ENCODE measurements around the gene URB1.

DNA sequence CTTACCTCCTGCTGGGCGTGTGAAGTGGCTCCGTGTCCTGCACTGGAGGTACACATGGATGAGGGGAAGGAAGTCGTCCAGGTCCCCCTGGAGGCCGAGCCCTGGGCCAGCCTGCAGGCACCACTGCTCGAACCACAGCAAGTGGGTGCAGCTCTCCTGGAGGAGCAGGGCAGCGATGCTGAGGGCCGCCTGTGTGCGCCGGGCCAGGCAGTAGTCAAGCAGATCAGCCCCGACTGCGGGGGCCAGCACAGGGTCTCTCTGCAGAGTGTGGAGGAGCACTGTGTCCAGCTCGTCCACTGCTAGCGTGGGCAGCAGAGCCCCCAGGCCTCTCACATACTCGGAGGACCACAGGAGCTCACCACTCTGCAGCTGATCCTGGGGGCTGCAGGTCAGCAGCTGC lies 45.9 kb downstream of the URB1 start:
- TF ChIP-seq CTCF (IDR thresholded peaks at IDR 0.05), result no peak
- TF ChIP-seq POLR2A (IDR thresholded peaks at IDR 0.05), result no peak

All from heart left ventricle (tissue), 13 donors.